Karpas-422 (cell line): ENCODE data around the gene PTPRCAP. TPM values are rescaled to one million over a fixed set of nuclear protein-coding genes. Genes with fewer than 3 reads are reported as not detected.

Experiments
- DNase-seq: peaks from one replicate; pipeline ENCODE4 v3.0.0-alpha.2; 2015
- H2AFZ ChIP-seq: fragments of 200-600 bp; sonication (generic); 2 replicates; pipeline ENCODE4 v1.6.1; 2014; ENCODE audit warnings: antibody characterized with exemption, low read length, mixed read lengths
- H3K27ac ChIP-seq: fragments of 200-600 bp; sonication (generic); 2 replicates; pipeline ENCODE4 v1.5.1; 2014; ENCODE audit warnings: mild to moderate bottlenecking, low read length, moderate library complexity
- H3K27me3 ChIP-seq: fragments of 200-600 bp; sonication (generic); 2 replicates; pipeline ENCODE4 v1.6.1; 2014; ENCODE audit warnings: low read length, mixed read lengths
- H3K36me3 ChIP-seq: fragments of 200-600 bp; sonication (generic); 2 replicates; pipeline ENCODE4 v1.6.1; 2014; ENCODE audit warnings: low read length, mixed read lengths; ENCODE audit not compliant: insufficient read depth
- H3K4me1 ChIP-seq: fragments of 200-600 bp; sonication (generic); 2 replicates; pipeline ENCODE4 v1.6.1; 2014; ENCODE audit warnings: mild to moderate bottlenecking, low read length, mixed read lengths
- H3K4me2 ChIP-seq: fragments of 200-600 bp; sonication (generic); 2 replicates; pipeline ENCODE4 v1.6.1; 2014; ENCODE audit warnings: low read length, low read depth, mild to moderate bottlenecking; ENCODE audit not compliant: poor library complexity, severe bottlenecking
- H3K4me3 ChIP-seq: fragments of 200-600 bp; sonication (generic); 2 replicates; pipeline ENCODE4 v1.5.1; 2014; ENCODE audit warnings: mild to moderate bottlenecking, antibody characterized with exemption, low read length, mixed read lengths
- H3K79me2 ChIP-seq: fragments of 200-600 bp; sonication (generic); 2 replicates; pipeline ENCODE4 v1.6.1; 2014; ENCODE audit warnings: mild to moderate bottlenecking, low read length, mixed read lengths
- H3K9ac ChIP-seq: fragments of 200-600 bp; sonication (generic); 2 replicates; pipeline ENCODE4 v1.6.0; 2014; ENCODE audit warnings: low read length
- H3K9me2 ChIP-seq: fragments of 200-600 bp; sonication (generic), shearing (Covaris generic); replicated peaks from 2 replicates; pipeline ENCODE4 v1.6.0; 2014; ENCODE audit warnings: mild to moderate bottlenecking, low read length, moderate library complexity; ENCODE audit not compliant: insufficient read depth
- H3K9me3 ChIP-seq: fragments of 300-700, 200-600 bp; sonication (generic); 2 replicates; pipeline ENCODE4 v1.6.1; 2014; ENCODE audit warnings: low read length, mixed read lengths
- H4K20me1 ChIP-seq: fragments of 200-600 bp; sonication (generic); 2 replicates; pipeline ENCODE4 v1.6.1; 2014; ENCODE audit warnings: mild to moderate bottlenecking, antibody characterized with exemption, low read length, low read depth; ENCODE audit not compliant: insufficient read depth
- total RNA-seq: library from RNA; depleted of rRNA; stranded (reverse); fragments of >200 nt; shearing (Covaris generic); gene quantifications from 2 replicates; pipeline ENCODE4 v1.2.3, GENCODE V29; 2014; ENCODE audit warnings: low replicate concordance

Gene PTPRCAP
- total RNA-seq, 1 experiment from 2014 or later = 161 TPM

- DNase-seq = no peak
- Histone ChIP-seq H2AFZ (no peak overlapping the region), H3K9me2 (no peaks in the 10 kb centered on the region), H4K20me1 (no peaks in the 10 kb centered on the region), H3K27me3 (no peaks in the 10 kb centered on the region), H3K27ac (no peak overlapping the region), H3K4me1 (peaks cover 27% of the 10 kb centered on the region), H3K4me3 (no peak overlapping the region), H3K4me2 (no peak overlapping the region), H3K79me2 (no peaks in the 10 kb centered on the region), H3K36me3 (no peaks in the 10 kb centered on the region), H3K9ac (no peak overlapping the region), H3K9me3 (no peaks in the 10 kb centered on the region)
Observed at GRCh38 chr11:67457453-67457852, 20.0 kb upstream of the PTPRCAP start.

- Histone ChIP-seq H3K27ac (no peak overlapping the region), H3K36me3 (no peaks in the 10 kb centered on the region), H3K9ac (no peak overlapping the region), H3K4me3 (no peak overlapping the region), H3K27me3 (no peaks in the 10 kb centered on the region), H4K20me1 (no peaks in the 10 kb centered on the region), H3K9me3 (no peaks in the 10 kb centered on the region), H3K9me2 (no peaks in the 10 kb centered on the region), H3K4me2 (no peak overlapping the region), H2AFZ (no peak overlapping the region), H3K79me2 (no peaks in the 10 kb centered on the region), H3K4me1 (peaks cover 25% of the 10 kb centered on the region)
- DNase-seq = no peak
Observed at GRCh38 chr11:67456068-67456705, 18.7 kb upstream of the PTPRCAP start.

GRCh38 chr11:67455054-67455453 lies 17.6 kb upstream of the PTPRCAP start, which contains the start of gene CABP4:
Gene CABP4, plus strand, starts transcription at chr11:67455354. Its CDS starts 70 bp downstream, at chr11:67455424.
- no peak within 1 kb of the TSS for H2AFZ ChIP-seq
- no peaks in the 10 kb centered on the region for H3K36me3 ChIP-seq
- H3K79me2 ChIP-seq = no peaks in the 10 kb centered on the region
- no peak within 1 kb of the TSS for H3K4me2 ChIP-seq
- no peaks in the 10 kb centered on the region for H3K27me3 ChIP-seq
- H3K4me3 ChIP-seq = no peak within 1 kb of the TSS
- no peak for DNase-seq
- no peak within 1 kb of the TSS for H3K27ac ChIP-seq
- no peak within 1 kb of the TSS for H3K9ac ChIP-seq
- no peaks in the 10 kb centered on the region for H3K9me3 ChIP-seq
- H4K20me1 ChIP-seq = no peaks in the 10 kb centered on the region
- no peaks in the 10 kb centered on the region for H3K9me2 ChIP-seq
- H3K4me1 ChIP-seq = peaks cover 17% of the 10 kb centered on the region

- Histone ChIP-seq H3K36me3 (no peaks in the 10 kb centered on the region), H2AFZ (no peak overlapping the region), H4K20me1 (no peaks in the 10 kb centered on the region), H3K27ac (no peak overlapping the region), H3K79me2 (no peaks in the 10 kb centered on the region), H3K9ac (no peak overlapping the region), H3K27me3 (no peaks in the 10 kb centered on the region), H3K9me3 (no peaks in the 10 kb centered on the region), H3K4me2 (no peak overlapping the region), H3K4me1 (peaks cover 12% of the 10 kb centered on the region), H3K4me3 (no peak overlapping the region), H3K9me2 (no peaks in the 10 kb centered on the region)
- DNase-seq = no peak
Observed at GRCh38 chr11:67453816-67454732, 16.6 kb upstream of the PTPRCAP start.

- no peaks in the 10 kb centered on the region for H3K9me3 ChIP-seq
- H3K4me2 ChIP-seq = no peak within 1 kb of the TSS
- no peak within 1 kb of the TSS for H3K9ac ChIP-seq
- no peaks in the 10 kb centered on the region for H3K79me2 ChIP-seq
- no peaks in the 10 kb centered on the region for H3K27me3 ChIP-seq
- H3K4me1 ChIP-seq = peaks cover 5% of the 10 kb centered on the region
- no peak for DNase-seq
- H3K27ac ChIP-seq = no peak within 1 kb of the TSS
- no peak within 1 kb of the TSS for H3K4me3 ChIP-seq
- H4K20me1 ChIP-seq = no peaks in the 10 kb centered on the region
- no peaks in the 10 kb centered on the region for H3K36me3 ChIP-seq
- no peaks in the 10 kb centered on the region for H3K9me2 ChIP-seq
- no peak within 1 kb of the TSS for H2AFZ ChIP-seq
Observed at GRCh38 chr11:67452141-67452952, 14.9 kb upstream of the PTPRCAP start, which contains the start of gene GPR152. Gene GPR152, minus strand, starts transcription at chr11:67452729. Its CDS starts 5 bp downstream, at chr11:67452724.

- Histone ChIP-seq H3K9me3 (no peaks in the 10 kb centered on the region), H3K9me2 (no peaks in the 10 kb centered on the region), H3K4me3 (no peak overlapping the region), H3K9ac (no peak overlapping the region), H2AFZ (no peak overlapping the region), H3K27ac (no peak overlapping the region), H3K79me2 (no peaks in the 10 kb centered on the region), H3K4me2 (no peak overlapping the region), H3K36me3 (no peaks in the 10 kb centered on the region), H3K27me3 (no peaks in the 10 kb centered on the region), H4K20me1 (no peaks in the 10 kb centered on the region), H3K4me1 (peaks cover 8% of the 10 kb centered on the region)
- no peak for DNase-seq
Observed at GRCh38 chr11:67451658-67451976, 14.1 kb upstream of the PTPRCAP start.

- H4K20me1 ChIP-seq = no peaks in the 10 kb centered on the region
- H3K9me2 ChIP-seq = no peaks in the 10 kb centered on the region
- no peaks in the 10 kb centered on the region for H3K27me3 ChIP-seq
- no peak overlapping the region for H2AFZ ChIP-seq
- peaks cover 12% of the 10 kb centered on the region for H3K4me1 ChIP-seq
- H3K36me3 ChIP-seq = no peaks in the 10 kb centered on the region
- H3K4me2 ChIP-seq = no peak overlapping the region
- H3K27ac ChIP-seq = no peak overlapping the region
- no peaks in the 10 kb centered on the region for H3K79me2 ChIP-seq
- no peak overlapping the region for H3K9ac ChIP-seq
- no peaks in the 10 kb centered on the region for H3K9me3 ChIP-seq
- no peak overlapping the region for H3K4me3 ChIP-seq
- no peak for DNase-seq
Observed at GRCh38 chr11:67450796-67451657, 13.5 kb upstream of the PTPRCAP start.
